H1 (cell line): Measurements from ENCODE around the gene FAM111A.

Experiments
- CEBPB ChIP-seq: IDR thresholded peaks from 2 replicates; pipeline ENCODE4 v1.6.1; 2012; ENCODE audit warnings: low read depth, low read length
- CTCF ChIP-seq, 3 experiments: IDR thresholded peaks; 1 replicate in 2 of 3; 2 replicates in 1 of 3; pipeline versions ENCODE4 v1.5.1 to v1.6.1; 2011; ENCODE audit warnings: low read length in 3 of 3, mild to moderate bottlenecking in 3 of 3, inconsistent platforms in 2 of 3, low read depth in 1 of 3, moderate library complexity in 1 of 3; ENCODE audit not compliant: insufficient read depth in 1 of 3; ENCODE audit errors: control extremely low read depth in 1 of 3
- E2F6 ChIP-seq: IDR thresholded peaks from 2 replicates; pipeline ENCODE4 v1.6.1; 2012; ENCODE audit warnings: inconsistent platforms
- FOSL1 ChIP-seq: IDR thresholded peaks from 2 replicates; pipeline ENCODE4 v1.6.1; 2011; ENCODE audit warnings: mild to moderate bottlenecking, low read depth, low read length, moderate library complexity; ENCODE audit not compliant: insufficient read depth
- HDAC6 ChIP-seq: IDR thresholded peaks from one replicate; pipeline ENCODE4 v1.7.1; 2012; ENCODE audit warnings: low read depth, mild to moderate bottlenecking, inconsistent platforms, low read length, moderate library complexity
- POLR2A ChIP-seq, 2 experiments: IDR thresholded peaks; 1 replicate in 1 of 2; 2 replicates in 1 of 2; pipeline ENCODE4 v1.6.1; 2011; ENCODE audit warnings: low read depth in 2 of 2, low read length in 2 of 2, mild to moderate bottlenecking in 2 of 2; ENCODE audit errors: control extremely low read depth in 1 of 2
- RAD21 ChIP-seq, 2 experiments: IDR thresholded peaks in 1 of 2; conservative IDR thresholded peaks in 1 of 2; 2 replicates each; pipeline ENCODE4 v1.6.1; 2011; ENCODE audit warnings: low read depth in 2 of 2, low read length in 2 of 2, improper control_type of control experiment in 1 of 2, inconsistent platforms in 1 of 2, mild to moderate bottlenecking in 1 of 2, moderate library complexity in 1 of 2
- RFX5 ChIP-seq: IDR thresholded peaks from 2 replicates; pipeline ENCODE4 v1.6.1; 2011; ENCODE audit warnings: low read depth, low read length, improper control_type of control experiment, borderline replicate concordance
- RNF2 ChIP-seq: fragments of 200-900, 300-1000 bp; sonication (generic); IDR thresholded peaks from 2 replicates; pipeline ENCODE4 v1.7.1; 2016; ENCODE audit warnings: borderline replicate concordance, low read depth, mild to moderate bottlenecking, antibody characterized with exemption, low read length; ENCODE audit not compliant: poor library complexity, severe bottlenecking; ENCODE audit errors: missing control alignments

GRCh38 chr11:59173080-59173963 is 30.7 kb downstream of the FAM111A start:
- TF ChIP-seq CEBPB: no peak
- no peak for TF ChIP-seq CTCF (IDR thresholded peaks at IDR 0.05; ENCODE audit: control extremely low read depth in 1 of 3, insufficient read depth in 1 of 3, low read depth in 1 of 3, low read length in 3 of 3)
- TF ChIP-seq POLR2A (IDR thresholded peaks at IDR 0.05; ENCODE audit: control extremely low read depth in 1 of 2, low read depth in 2 of 2, low read length in 2 of 2): no peak
- no peak for TF ChIP-seq RAD21 (IDR thresholded peaks at IDR 0.05 in 1 of 2, conservative IDR thresholded peaks at IDR 0.05 in 1 of 2; ENCODE audit: low read depth in 2 of 2, low read length in 2 of 2)
- no peak for TF ChIP-seq HDAC6
- no peak for TF ChIP-seq RFX5
- TF ChIP-seq E2F6: no peak
- no peak for TF ChIP-seq RNF2
- no peak for TF ChIP-seq FOSL1
